Measurements from ENCODE around the gene SH3PXD2B. TPM values are rescaled to one million over a fixed set of nuclear protein-coding genes. Genes with fewer than 3 reads are reported as not detected.

SH3PXD2B gene
- total and polyA plus RNA-seq, 2 of the 4 experiments (the other 2 are of a cell fraction), result 8.2 to 14.4 TPM

DNA sequence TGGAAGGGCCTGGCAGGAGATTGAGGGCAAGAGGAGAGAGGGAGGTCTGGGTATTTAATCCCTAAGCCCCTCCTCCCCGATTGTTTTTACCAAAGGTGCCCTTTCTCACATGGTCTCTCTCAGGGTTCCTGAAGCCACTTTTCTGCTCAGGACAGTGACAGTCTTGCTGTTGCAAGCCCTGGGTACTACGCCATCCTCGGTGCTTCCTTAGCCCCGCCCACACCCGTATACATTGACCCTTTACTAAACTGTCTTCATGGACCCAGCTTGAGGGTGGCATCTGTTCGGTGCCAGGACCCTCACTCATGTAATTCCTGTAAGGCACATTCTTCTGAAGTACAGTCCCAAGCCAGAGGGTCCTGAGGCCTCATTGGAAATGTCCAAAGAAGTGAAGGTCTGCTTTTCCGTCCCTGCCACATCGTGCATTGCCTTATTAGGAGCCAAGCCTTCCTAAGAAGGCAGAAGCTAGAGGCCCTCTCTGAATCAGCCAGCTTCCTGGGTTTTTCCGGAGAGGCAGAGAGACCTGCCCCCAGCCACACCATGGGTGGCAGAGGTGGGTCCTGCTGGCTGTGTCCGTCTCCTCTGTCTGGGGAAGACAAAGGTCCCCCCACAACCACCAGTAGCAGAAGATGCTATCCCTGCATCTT, 1.9 kb upstream of the SH3PXD2B start:
- intact Hi-C loops (cut with micrococcal nuclease), result loop anchor here (10.0 kb wide), 1 partner anchor 351 kb away; no protein-coding TSS in a partner anchor
- peak overlapping the region; percentile 89 for H2AFZ ChIP-seq (replicated peaks; ENCODE audit: low read length, poor library complexity)
- peak overlapping the region; percentile 4; the same call in 1 of the 2 replicates for H4K91ac ChIP-seq (ENCODE audit: insufficient read depth, low read depth, low read length)
- no peak overlapping the region for H3K9ac ChIP-seq (ENCODE audit: low read depth, low read length)
- peaks cover 20% of the 10 kb centered on the region for H4K20me1 ChIP-seq (ENCODE audit: insufficient read depth, low read length)
- H4K5ac ChIP-seq (ENCODE audit: low read depth, low read length), result peak overlapping the region; percentile 0
- peak overlapping the region; percentile 49 for H3K4ac ChIP-seq (ENCODE audit: low read depth, low read length)
- TF ChIP-seq, protein P1, sequence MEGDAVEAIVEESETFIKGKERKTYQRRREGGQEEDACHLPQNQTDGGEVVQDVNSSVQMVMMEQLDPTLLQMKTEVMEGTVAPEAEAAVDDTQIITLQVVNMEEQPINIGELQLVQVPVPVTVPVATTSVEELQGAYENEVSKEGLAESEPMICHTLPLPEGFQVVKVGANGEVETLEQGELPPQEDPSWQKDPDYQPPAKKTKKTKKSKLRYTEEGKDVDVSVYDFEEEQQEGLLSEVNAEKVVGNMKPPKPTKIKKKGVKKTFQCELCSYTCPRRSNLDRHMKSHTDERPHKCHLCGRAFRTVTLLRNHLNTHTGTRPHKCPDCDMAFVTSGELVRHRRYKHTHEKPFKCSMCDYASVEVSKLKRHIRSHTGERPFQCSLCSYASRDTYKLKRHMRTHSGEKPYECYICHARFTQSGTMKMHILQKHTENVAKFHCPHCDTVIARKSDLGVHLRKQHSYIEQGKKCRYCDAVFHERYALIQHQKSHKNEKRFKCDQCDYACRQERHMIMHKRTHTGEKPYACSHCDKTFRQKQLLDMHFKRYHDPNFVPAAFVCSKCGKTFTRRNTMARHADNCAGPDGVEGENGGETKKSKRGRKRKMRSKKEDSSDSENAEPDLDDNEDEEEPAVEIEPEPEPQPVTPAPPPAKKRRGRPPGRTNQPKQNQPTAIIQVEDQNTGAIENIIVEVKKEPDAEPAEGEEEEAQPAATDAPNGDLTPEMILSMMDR (conservative IDR thresholded peaks at IDR 0.05; ENCODE audit: low read depth, low read length), result no peak
- no peak for TF ChIP-seq MXI1 (IDR thresholded peaks at IDR 0.05; ENCODE audit: borderline replicate concordance, low read depth, low read length)
- TF ChIP-seq MAFK (IDR thresholded peaks at IDR 0.05; ENCODE audit: low read depth, low read length), result no peak
- TF ChIP-seq RFX5 (IDR thresholded peaks at IDR 0.05; ENCODE audit: low read depth, low read length), result no peak
- no peak for TF ChIP-seq MAZ (IDR thresholded peaks at IDR 0.05; ENCODE audit: borderline replicate concordance, low read depth, low read length)
- no peak for TF ChIP-seq RCOR1 (IDR thresholded peaks at IDR 0.05; ENCODE audit: insufficient replicate concordance, low read length)
- no peak for TF ChIP-seq FOS (IDR thresholded peaks at IDR 0.05; ENCODE audit: low read depth, low read length)
- TF ChIP-seq, protein P2, sequence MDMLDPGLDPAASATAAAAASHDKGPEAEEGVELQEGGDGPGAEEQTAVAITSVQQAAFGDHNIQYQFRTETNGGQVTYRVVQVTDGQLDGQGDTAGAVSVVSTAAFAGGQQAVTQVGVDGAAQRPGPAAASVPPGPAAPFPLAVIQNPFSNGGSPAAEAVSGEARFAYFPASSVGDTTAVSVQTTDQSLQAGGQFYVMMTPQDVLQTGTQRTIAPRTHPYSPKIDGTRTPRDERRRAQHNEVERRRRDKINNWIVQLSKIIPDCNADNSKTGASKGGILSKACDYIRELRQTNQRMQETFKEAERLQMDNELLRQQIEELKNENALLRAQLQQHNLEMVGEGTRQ (IDR thresholded peaks at IDR 0.05; ENCODE audit: low read depth, low read length), result no peak
- TF ChIP-seq POLR2A (IDR thresholded peaks at IDR 0.05; ENCODE audit: low read depth, low read length), result no peak
- no peak for TF ChIP-seq CHD1 (IDR thresholded peaks at IDR 0.05; ENCODE audit: low read depth, low read length)
- H2BK120ac ChIP-seq (ENCODE audit: low read depth, low read length), result 0 out of 2 replicates have a peak overlapping the region, but pooled peaks have one; percentile 81
- peak overlapping the region; percentile 83 to 91; a peak in 3 of 4 replicates for H4K8ac ChIP-seq (ENCODE audit: low read depth in 2 of 2, low read length in 2 of 2)
- dilution Hi-C loops (cut with HindIII; ENCODE audit: low sequenced_read_pairs, unreplicated experiment), result no loop called here
- in situ Hi-C loops (cut with MboI; ENCODE audit: low sequenced_read_pairs), result no loop called here
- no peak overlapping the region for H2BK20ac ChIP-seq (ENCODE audit: low read depth, low read length)
- ChIA-PET CTCF (interaction anchor here (0.7 kb wide), 1 partner anchor 1006 kb away, joined by 3 read pairs; no protein-coding TSS in a partner anchor), POLR2A (ENCODE audit: unreplicated experiment) (no interaction called here)
- H3K9me1 ChIP-seq (ENCODE audit: insufficient read depth, low read length), result peaks cover 21% of the 10 kb centered on the region
- no peak overlapping the region for H3K27ac ChIP-seq (ENCODE audit: insufficient read depth, low read length)
- 59% methylated on average over 5 of the region's 10 CpGs; no CpG with 5 or more reads in 1 of the 2 experiments for WGBS, 2 experiments (ENCODE audit: extremely low coverage in 2 of 2, insufficient read length in 1 of 2)
- 0 out of 2 replicates have a peak overlapping the region, but pooled peaks have one; percentile 94 for H3K14ac ChIP-seq (replicated peaks; ENCODE audit: low read depth, low read length)
- H2AK9ac ChIP-seq (replicated peaks; ENCODE audit: low read depth, low read length, poor library complexity), result peak overlapping the region; percentile 38
- peak overlapping the region; percentile 53; the same call in 1 of the 2 replicates for H2AK5ac ChIP-seq (ENCODE audit: low read depth, low read length)
- no peak overlapping the region for H3K4me2 ChIP-seq (ENCODE audit: low read depth, low read length)
- H3K79me1 ChIP-seq (ENCODE audit: low read depth in 1 of 2, low read length in 2 of 2), result peaks cover 9 to 34% of the 10 kb centered on the region in 2 experiments; a peak in 3 of 4 replicates
- no peaks in the 10 kb centered on the region; the same call in 1 of the 2 replicates for H3K27me3 ChIP-seq (ENCODE audit: control insufficient read depth, insufficient read depth, low read length)
- H3K9me3 ChIP-seq (ENCODE audit: control insufficient read depth, insufficient read depth, low read length), result no peaks in the 10 kb centered on the region
- BruUV-seq (replicated peaks), result no TSS peak
- no peak overlapping the region for H3K56ac ChIP-seq (ENCODE audit: extremely low read depth, insufficient read depth, low read length)
- H3K4me1 ChIP-seq (ENCODE audit: control insufficient read depth, insufficient read depth, low read length), result peaks cover 24% of the 10 kb centered on the region
- H3K18ac ChIP-seq (ENCODE audit: low read depth, low read length), result no peak overlapping the region
- no peak overlapping the region for H2BK5ac ChIP-seq (ENCODE audit: low read depth, low read length, poor library complexity, severe bottlenecking)
- no peak overlapping the region for H3K23ac ChIP-seq (ENCODE audit: low read depth, low read length)
- H3K4me3 ChIP-seq (ENCODE audit: insufficient read depth, low read depth, low read length), result no peak overlapping the region
- H3K36me3 ChIP-seq (ENCODE audit: control insufficient read depth, insufficient read depth, low read length), result no peaks in the 10 kb centered on the region
- no peak overlapping the region; the same call in 2 of the 3 replicates for H2BK15ac ChIP-seq (ENCODE audit: low read depth, low read length)
- no peak for DNase-seq
- no peak for ATAC-seq (ENCODE audit: low read depth)

All from IMR-90 (cell line).